ENCODE results near the gene TSPEAR. TPM values are rescaled to one million over a fixed set of nuclear protein-coding genes. Genes with fewer than 3 reads are reported as not detected.

The TSPEAR gene
- total RNA-seq, 2 donors from 2014 or later = not detected

DNA sequence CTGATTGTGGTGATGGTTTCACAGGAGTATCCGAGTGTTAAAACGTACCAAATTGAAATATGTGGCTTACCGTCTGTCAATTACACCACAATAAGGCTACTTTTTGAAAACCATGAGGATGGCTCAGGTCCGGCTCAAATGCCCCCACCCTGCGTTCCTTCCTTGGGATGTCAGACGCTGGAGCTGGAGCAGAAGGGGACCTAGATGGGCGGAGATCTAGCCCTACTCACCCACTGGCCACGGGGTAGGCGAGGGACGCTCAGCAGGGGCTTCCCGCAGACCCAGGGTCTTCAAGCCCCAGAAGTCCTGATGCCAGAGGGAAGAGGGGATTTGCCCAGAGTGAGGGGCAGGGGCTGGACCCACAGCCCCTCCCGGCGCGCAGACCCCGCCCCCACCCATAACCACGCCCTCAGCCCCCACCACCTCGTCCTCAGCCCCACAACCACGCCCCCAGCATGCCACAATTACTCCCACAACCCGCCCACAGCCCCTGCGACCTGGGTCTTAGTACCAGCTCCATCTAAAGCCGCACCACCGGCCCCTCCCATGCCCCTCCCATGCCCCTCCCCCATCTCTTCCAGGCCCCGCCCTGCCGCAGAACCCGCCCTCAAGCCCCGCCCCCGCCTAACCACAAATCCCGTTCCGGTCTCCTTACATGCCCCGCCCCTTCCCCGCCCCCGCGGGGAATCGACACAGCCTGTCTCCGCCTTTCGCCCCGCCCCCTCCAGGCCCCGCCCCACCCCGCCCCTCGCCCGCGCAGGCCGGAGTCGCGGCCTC, 256.4 kb downstream of the TSPEAR start, which contains the start of gene LRRC3:
Gene LRRC3, plus strand, starts transcription at position 764 of the 777 bp plus-strand sequence. CDS start 1,135 bp downstream, outside the sequence.
- peaks cover 0 to 20% of the 10 kb centered on the region in 2 donors for H3K4me1 ChIP-seq
- H3K9me3 ChIP-seq = peaks cover 0 to 5% of the 10 kb centered on the region in 2 donors
- no peaks in the 10 kb centered on the region for H3K36me3 ChIP-seq
- peak; percentile 83 for DNase-seq (ENCODE audit: low spot score)
- no peaks in the 10 kb centered on the region for H3K27me3 ChIP-seq
- peak within 1 kb of the TSS in 1 of 2 donors; percentile 29 for H3K27ac ChIP-seq
- H3K4me3 ChIP-seq = peak within 1 kb of the TSS; percentile 71 to 76
- TF ChIP-seq, protein P1, sequence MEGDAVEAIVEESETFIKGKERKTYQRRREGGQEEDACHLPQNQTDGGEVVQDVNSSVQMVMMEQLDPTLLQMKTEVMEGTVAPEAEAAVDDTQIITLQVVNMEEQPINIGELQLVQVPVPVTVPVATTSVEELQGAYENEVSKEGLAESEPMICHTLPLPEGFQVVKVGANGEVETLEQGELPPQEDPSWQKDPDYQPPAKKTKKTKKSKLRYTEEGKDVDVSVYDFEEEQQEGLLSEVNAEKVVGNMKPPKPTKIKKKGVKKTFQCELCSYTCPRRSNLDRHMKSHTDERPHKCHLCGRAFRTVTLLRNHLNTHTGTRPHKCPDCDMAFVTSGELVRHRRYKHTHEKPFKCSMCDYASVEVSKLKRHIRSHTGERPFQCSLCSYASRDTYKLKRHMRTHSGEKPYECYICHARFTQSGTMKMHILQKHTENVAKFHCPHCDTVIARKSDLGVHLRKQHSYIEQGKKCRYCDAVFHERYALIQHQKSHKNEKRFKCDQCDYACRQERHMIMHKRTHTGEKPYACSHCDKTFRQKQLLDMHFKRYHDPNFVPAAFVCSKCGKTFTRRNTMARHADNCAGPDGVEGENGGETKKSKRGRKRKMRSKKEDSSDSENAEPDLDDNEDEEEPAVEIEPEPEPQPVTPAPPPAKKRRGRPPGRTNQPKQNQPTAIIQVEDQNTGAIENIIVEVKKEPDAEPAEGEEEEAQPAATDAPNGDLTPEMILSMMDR (IDR thresholded peaks at IDR 0.05) = no peak

DNA sequence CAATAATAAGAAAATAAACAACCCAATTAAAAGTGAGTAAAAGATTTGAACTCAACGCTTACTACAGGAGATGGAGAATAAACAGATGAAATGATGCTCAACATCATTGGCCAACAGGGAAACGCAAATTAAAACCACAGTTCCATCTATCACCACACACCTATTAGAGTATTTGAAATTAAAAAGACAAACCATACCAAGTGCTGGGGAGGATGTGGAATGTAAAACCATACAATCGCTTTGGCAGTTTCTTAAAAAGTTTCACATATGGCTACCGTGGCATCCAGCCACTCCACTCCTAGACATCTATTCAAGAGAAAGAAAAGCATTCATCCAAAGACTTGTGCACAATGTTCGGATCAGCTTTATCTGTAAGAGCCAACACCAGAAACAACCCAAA, 257.3 kb downstream of the TSPEAR start:
- TF ChIP-seq, protein P1 (IDR thresholded peaks at IDR 0.05) = no peak
- Histone ChIP-seq H3K36me3 (no peaks in the 10 kb centered on the region), H3K9me3 (peaks cover 0 to 5% of the 10 kb centered on the region in 2 donors), H3K27me3 (no peaks in the 10 kb centered on the region), H3K27ac (no peak overlapping the region), H3K4me1 (peaks cover 0 to 20% of the 10 kb centered on the region in 2 donors), H3K4me3 (no peak overlapping the region)
- no peak for DNase-seq (ENCODE audit: low spot score)

DNA sequence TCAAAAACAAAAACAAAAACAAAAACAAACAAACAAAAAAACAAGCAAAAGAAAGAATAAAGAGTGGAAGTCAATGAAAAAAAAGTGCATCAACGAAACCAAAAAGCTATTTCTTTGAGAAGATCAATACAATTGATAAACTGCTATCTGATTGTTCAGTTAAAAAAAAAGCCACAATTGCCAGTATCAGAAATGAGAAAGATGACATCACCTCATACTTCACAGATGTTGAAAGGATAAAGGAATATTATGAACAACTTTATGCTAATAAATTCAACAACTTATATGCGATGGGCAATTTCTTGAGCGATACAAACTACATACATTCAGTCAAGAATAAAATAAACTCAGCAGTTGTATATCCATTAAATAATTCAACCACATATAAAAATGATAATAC, 258.3 kb downstream of the TSPEAR start:
- H3K36me3 ChIP-seq = no peaks in the 10 kb centered on the region
- H3K4me1 ChIP-seq = peaks cover 0 to 20% of the 10 kb centered on the region in 2 donors
- H3K4me3 ChIP-seq = no peak overlapping the region
- H3K9me3 ChIP-seq = peaks cover 0 to 5% of the 10 kb centered on the region in 2 donors
- H3K27ac ChIP-seq = no peak overlapping the region
- TF ChIP-seq, protein P1 (IDR thresholded peaks at IDR 0.05) = no peak
- DNase-seq (ENCODE audit: low spot score) = no peak
- H3K27me3 ChIP-seq = no peaks in the 10 kb centered on the region

DNA sequence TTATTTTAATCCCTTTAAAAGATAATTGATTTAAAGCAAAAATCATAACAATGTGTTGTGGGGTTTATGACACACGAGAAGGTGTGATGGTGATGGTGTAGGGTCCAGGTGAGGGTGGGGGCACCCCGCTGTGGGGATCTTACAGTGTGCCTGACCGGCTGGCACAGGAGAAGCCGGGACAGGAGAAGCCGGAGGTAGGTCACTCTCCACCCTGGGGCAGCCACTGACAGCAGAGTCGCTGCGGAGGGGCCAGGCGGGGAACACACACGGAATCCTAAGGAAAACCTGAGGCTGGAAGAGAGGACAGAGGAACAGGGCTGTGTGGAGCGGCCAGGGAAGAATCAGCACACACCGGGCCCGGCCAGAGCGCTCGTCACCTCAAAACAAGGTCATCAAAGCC, 260.4 kb downstream of the TSPEAR start:
- Histone ChIP-seq H3K27ac (no peak overlapping the region), H3K27me3 (no peaks in the 10 kb centered on the region), H3K4me3 (no peak overlapping the region), H3K9me3 (peaks cover 0 to 5% of the 10 kb centered on the region in 2 donors), H3K36me3 (no peaks in the 10 kb centered on the region), H3K4me1 (peaks cover 0 to 14% of the 10 kb centered on the region in 2 donors)
- no peak for DNase-seq (ENCODE audit: low spot score)
- TF ChIP-seq, protein P1 (IDR thresholded peaks at IDR 0.05) = no peak

DNA sequence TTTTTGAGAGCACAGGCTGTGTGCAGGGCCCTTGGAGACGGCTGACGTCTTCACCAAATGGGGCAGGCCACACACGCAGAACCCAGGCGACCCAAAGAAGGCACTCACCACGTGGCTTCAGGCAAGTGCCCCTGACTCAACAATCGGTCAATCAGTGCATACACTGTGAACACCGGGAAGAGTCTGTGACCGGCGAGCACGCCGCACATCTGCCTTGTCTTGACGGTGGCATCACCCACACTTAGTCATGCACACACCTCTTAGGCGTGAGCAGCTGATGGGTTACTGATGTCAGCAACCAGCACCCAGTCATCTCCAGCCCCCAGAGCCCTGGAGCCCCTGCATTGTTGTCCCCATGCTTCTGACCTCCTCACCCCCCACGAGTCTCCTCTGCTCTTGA, 261.0 kb downstream of the TSPEAR start:
- no peak overlapping the region for H3K4me3 ChIP-seq
- peaks cover 0 to 5% of the 10 kb centered on the region in 2 donors for H3K9me3 ChIP-seq
- TF ChIP-seq, protein P1 (IDR thresholded peaks at IDR 0.05) = no peak
- peaks cover 0 to 8% of the 10 kb centered on the region in 2 donors for H3K4me1 ChIP-seq
- no peak overlapping the region for H3K27ac ChIP-seq
- no peaks in the 10 kb centered on the region for H3K27me3 ChIP-seq
- no peaks in the 10 kb centered on the region for H3K36me3 ChIP-seq
- DNase-seq (ENCODE audit: low spot score) = no peak

Data from right atrium auricular region (tissue), 2 donors.